HG03521 (cell line): Measurements from ENCODE around the gene PHC3.

Experiments used
- ATAC-seq: cut with Tn5 transposase; IDR thresholded peaks from one replicate; pipeline ENCODE4 v1.9.1; 2021; ENCODE audit warnings: mild to moderate bottlenecking, moderate library complexity; ENCODE audit not compliant: unreplicated experiment

The PHC3 gene

GRCh38 chr3:170080605-170081004, 100.9 kb downstream of the PHC3 start:
- ATAC-seq = no peak

GRCh38 chr3:170079536-170080165, 101.9 kb downstream of the PHC3 start:
- no peak for ATAC-seq

- ATAC-seq = no peak
Measured at GRCh38 chr3:170078620-170079281, 102.8 kb downstream of the PHC3 start.

- no peak for ATAC-seq
Measured at GRCh38 chr3:170077361-170077760, 104.2 kb downstream of the PHC3 start.

DNA sequence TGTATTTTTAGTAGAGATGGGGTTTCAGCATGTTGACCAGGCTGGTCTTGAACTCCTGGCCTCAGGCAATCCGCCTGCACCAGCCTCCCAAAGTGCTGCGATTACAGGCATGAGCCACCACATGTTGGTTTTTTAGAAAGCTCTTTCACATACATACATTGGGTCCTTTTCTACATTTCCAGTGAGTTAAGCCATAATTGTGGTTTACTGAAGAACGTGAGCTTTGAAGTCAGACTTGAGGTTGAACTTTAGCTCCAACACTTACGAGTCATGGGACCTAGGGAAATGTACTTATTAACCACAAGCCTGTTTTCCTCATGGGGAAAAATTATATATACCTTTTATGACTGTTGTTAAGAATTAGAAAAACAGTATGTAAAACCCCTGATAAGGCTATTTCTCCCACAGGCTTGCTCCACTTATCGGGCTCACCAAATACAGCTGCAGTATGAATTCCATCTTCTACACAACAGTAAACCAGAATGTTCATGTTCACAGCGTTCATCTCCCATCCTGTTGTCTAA, 104.8 kb downstream of the PHC3 start:
- ATAC-seq = no peak

- no peak for ATAC-seq
Measured at GRCh38 chr3:170075441-170076091, 106.0 kb downstream of the PHC3 start.

- ATAC-seq = no peak
Measured at GRCh38 chr3:170064108-170064507, 117.4 kb downstream of the PHC3 start.

- ATAC-seq = no peak
Measured at GRCh38 chr3:170063691-170064090, 117.8 kb downstream of the PHC3 start.

DNA sequence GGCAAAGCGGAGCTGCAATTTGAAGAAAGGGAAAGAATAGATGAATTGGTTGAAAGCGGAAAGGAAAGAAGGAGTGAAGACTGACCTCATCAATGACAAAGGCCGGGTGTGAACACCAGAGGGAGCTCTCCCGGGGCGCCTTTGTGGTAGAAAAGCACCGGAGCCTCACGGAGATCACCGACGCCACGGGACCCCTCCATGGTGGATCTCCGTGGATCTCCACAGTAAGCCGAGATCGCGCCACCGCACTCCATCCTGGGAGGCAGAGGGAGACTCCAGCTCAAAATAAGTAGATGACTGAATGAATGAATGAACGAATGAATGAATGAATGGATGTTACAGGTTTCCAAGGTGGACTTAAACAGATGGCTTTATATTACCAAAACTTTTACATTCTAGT, 118.8 kb downstream of the PHC3 start:
- ATAC-seq = no peak

DNA sequence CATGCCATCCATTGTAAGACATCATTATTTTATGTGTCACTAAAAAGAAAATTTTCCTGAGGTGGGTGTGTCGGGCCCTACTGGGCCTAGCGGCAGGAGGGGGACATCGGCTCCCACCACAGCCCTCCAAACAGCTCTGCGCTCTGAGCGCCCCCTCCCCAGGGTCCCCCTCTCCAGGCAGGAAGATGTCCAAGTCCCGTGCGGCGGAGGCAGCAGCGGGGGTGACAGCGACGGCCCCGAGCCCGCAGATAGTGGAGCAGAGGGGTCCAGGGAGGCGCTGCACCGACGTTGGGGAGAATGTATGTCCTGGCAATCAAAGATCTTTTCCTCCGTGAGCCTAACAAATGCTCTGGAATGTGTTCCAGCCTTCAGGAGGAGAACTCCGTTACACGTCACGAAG, 119.5 kb downstream of the PHC3 start:
- no peak for ATAC-seq

DNA sequence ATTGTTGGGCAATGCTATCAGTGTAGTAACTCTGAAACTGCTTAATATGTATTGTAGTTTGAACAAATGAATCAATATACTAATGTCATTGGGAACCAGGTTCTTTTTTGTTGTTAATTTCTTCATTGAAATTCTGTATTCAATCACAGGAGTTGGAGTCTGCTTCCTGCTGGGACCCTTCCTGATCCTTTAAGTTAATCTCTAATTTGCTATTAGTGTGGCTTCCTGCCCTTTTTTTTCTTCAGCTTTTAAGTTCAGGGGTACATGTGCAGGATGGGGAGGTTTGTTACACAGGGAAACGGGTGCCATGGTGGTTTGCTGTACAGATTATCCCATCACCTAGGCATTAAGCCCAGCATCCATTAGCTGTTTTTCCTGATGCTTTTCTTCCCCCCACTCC, 122.1 kb downstream of the PHC3 start:
- ATAC-seq = no peak

DNA sequence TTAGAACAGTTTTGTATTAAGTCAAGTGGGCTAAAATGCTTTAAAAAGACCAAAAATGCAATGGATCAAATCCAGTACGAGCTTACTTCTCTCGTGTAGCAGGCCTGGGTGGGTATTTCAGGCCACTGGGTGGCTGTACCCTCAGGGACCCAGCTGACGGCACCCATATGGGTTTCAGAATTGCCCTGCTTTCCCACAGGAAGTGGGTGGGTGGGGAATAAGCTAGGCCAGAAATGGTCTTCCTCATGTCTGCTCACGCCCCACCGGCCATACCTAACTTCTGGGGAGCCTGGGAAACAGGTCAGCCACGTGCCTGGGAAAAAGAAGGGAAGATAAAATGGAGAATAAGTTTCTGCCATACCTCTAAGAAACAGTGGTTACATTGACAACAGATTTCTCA, 123.4 kb downstream of the PHC3 start:
- ATAC-seq = no peak

GRCh38 chr3:170057550-170057949, 124.0 kb downstream of the PHC3 start:
- ATAC-seq = no peak

DNA sequence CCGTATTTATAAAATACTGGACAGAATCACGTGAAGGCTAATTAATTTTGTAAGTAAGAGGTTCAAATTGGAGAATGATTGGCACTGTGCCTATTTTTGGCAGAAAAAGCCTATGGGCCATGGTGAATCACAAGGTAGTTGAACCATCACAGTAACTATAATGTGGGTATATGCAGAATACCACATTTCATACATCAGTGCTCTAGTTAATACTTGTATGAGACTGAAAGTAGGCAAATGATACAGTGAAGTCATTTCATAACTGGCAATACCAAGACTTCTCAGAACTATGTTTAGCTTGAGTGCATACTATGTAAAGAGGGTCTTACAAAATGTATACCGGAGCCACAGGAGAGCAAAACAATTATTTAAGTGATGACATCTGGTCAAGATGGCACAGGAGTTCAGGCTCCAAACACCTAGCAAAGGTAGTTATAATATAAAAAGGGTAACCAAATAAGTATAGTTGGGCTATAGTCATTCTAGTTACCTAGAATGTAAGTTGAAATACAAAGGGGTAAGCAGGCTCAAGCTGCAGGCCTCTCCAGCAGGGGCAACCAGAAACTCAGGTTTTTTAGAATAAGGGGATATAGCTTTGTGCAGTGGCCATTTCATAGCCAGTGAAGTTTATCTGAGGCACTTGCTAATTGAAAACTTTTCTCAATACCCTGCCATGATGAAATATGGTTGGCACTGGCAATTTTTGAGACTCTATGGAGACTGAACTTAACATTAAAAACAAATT, 124.7 kb downstream of the PHC3 start:
- ATAC-seq = peak; percentile 93

- peak; percentile 57 for ATAC-seq
Measured at GRCh38 chr3:170055209-170055608, 126.3 kb downstream of the PHC3 start.

DNA sequence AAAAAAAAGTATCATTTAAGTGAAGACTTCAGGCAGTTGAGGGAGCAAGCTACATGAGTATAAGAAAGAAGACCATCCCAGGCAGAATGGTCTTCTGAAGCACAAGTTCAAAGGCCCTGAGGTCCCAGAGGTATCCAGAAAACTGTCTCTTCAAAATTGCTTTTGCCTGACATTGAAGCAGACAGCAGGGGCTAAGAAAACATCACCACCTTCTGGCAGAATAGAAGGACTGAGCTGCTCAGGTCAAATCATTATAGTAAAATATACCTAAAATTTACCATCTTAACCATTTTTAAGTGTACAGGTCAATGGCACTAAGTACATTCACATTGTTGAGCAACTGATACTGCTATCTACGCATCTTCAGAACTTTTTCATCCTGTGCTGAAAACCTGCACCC, 127.3 kb downstream of the PHC3 start:
- no peak for ATAC-seq

GRCh38 chr3:170052398-170052797, 129.1 kb downstream of the PHC3 start:
- ATAC-seq = no peak

DNA sequence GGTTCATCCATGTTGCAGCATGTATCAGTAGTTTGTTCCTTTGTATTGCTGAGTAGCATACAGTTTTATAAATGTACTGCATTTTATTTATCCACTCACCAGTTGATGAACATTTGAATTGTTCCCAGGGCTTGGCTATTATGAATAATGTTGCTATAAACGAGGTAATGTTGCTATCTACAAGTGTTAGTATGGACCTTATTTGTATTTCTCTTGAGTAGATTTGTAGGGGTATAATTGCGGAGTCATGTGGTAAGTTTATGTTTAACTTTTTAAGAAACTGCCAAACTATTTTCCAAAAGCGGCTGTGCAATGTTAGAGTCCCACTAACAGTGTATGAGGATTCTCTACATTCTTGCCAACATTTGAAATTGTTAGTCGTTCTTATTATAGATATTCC, 130.8 kb downstream of the PHC3 start:
- ATAC-seq = no peak

DNA sequence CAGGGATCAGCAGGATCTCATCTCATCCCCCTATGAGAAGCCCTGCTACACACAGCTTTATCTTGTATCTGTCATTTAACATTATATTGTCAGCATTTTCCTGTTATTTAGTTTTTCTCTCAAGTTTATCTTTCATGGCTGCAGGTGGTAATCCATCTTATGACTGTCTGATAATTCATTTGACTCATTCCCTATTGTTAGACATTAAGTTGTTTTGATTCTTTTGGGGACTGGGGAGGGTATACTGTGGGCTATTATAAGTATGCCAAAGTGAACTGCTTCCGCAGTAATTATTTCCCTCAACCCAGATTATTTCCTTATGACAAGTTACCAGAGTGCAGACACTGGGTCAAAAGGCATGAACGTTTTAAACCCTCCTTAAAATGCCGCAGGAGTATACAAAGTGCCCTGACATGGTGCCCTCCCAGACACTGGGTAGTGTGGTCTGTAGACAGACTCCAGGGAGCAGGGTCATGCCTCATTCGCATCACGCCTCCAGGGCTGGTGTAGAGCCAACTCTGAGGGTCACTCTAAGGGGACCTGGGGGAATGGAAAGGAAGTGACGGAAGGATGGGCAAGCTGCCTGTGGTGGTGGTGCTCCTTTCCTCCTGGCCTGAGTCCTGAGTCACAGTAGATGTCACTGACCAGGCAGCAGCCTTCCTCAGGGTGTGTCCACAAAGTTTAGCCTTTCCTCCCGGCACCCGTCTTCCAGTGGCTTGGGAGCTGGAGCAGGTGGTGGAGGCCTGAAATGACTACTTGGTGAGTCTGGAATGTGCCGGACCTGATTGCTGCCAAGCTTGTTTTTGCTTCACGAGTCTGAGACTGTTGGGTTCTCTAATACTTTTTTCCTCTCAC, 132.2 kb downstream of the PHC3 start:
- no peak for ATAC-seq

DNA sequence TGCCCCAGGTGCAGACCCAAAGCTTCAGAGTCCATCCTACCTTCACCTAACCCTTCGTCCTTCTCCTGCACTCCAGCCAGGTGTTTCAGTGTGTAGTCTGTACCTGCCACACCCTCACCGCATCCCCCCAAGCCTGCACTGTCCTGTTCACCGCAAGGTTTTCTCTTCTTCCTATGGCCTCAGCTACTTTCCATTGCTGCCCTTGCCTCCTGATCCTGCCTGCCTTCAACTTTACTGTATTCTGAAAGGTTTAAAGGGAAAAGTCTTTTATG, 134.5 kb downstream of the PHC3 start:
- ATAC-seq = no peak
